Measurements from ENCODE around the gene MAST4.

The MAST4 gene

DNA sequence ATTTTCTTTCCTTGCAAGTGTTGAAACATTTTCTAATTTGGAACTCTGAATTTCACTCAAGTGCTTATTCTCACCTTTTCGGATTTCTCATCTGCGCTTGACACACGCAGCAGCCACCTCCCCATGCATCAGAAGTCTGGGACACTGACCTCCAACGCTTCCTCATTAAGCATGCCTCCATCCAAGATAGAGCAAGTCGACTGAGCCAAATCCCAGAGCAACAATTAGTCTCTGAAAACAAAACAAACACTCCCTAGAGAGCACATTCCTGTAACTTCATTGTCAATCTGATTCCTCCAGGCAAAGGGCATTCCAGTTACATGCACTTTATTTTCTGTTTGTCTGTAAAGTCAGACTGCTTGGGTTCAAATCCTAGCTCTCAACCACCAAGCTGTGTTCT lies 594.7 kb downstream of the MAST4 start:
- no peak for DNase-seq (ENCODE audit: low spot score)

DNA sequence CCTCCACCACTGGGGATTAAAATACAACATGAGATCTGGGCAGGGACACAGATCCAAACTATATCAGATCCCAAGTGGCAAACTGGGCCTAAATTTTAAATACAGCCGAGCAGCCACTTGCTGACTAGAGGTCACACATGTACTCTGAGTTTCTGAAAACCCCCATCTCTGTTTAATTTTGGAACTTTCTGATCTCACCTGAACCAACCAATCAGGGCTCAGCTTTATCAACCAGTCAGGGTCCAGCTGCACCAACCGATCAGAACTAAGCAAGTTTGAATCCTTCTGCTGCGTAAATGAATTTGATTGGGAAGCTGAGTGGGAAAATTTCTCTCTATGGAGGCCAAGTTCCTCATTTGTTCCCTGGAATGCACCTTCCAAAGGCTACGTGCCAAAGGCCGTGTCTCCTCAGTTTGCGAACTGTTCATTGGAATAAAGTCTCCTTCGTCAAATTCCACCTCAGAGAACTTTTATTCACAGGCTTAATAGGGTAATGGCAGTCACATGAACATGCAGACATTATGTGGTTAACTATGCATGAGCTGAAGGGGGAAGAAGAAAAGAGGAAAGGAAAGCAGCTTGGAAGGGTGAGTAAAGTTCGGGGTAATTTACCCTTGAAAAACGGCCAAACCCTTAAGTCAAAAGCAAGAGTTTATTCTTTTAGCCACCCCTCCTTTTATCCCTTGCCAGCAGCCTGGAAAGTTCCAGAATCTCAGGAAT lies 596.7 kb downstream of the MAST4 start:
- DNase-seq (ENCODE audit: low spot score) = no peak

DNA sequence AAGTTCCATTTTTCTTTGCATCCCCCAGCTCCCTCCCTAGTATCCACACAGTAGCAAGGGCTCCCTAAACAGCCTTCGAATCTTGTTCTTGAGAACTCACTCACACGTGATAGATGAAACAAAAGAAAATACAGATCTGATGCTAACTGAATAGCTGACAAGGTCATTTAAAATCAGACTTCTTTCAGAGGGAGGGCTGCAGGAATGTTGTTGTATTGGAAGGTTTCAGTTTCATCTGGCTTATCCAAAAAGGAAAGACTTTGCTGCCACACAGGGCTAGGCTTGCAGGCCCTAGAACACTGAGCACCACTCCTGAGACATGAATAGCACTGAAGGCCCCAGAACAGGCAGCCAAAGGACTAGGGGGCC lies 597.2 kb downstream of the MAST4 start:
- DNase-seq (ENCODE audit: low spot score) = no peak

DNA sequence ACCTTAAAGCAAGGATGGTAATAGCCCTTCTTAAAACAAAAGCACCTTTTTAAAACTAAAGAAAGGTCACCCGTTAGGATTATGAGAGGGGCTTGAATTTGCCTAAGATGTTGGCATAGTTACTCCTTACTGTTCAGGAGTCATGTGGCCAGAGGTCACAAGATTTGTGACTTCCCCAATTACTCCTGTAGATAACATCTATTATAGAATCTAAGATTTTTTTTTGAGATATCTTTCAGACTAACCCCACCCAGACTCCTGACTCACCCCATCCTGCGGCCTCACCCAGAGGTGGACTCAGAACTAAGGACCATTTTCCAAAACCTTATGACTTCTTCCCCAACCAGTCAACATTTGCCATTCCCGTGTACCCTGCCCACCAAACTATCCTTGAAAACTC lies 598.0 kb downstream of the MAST4 start:
- DNase-seq (ENCODE audit: low spot score) = no peak

DNA sequence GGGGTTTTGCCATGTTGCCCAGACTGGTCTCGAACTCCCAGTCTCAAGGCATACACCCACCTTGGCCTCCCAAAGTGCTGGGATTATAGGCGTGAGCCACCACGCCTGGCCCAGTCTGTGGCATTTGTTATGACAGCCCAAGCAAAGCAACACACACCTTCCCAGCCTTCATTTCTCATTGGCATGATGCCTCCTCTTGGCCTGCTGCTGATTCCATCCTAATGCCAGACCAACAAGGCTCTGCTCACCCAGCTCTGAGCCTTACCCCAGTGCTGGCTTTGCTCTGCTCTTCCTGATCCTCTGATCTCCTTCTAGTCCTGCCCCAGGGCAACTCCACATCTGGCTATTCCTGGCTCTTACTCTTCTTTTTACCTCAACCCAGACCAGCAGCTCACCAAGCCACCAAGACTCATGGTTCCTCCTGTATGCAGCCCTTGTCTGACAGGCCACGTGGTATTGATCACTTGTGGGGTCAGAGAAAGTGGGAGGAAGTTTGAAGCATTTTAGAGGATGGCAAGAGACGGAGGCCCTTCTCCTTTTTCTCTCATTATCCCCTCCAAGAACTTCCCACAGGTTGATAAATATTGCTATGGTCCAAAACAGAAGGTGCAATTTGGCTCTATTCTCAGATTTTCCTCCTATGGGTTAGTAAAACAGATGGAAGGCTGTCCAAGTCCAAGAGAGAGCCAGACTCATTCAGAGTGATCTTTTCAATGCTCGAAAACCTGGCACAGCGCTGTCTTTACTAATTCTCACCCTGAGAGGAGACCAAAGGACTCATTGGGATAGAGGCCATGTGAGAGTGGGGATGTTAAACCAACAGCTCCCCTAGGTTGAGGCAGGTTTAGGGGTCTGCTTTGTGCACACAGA lies 599.4 kb downstream of the MAST4 start:
- no peak for DNase-seq (ENCODE audit: low spot score)

DNA sequence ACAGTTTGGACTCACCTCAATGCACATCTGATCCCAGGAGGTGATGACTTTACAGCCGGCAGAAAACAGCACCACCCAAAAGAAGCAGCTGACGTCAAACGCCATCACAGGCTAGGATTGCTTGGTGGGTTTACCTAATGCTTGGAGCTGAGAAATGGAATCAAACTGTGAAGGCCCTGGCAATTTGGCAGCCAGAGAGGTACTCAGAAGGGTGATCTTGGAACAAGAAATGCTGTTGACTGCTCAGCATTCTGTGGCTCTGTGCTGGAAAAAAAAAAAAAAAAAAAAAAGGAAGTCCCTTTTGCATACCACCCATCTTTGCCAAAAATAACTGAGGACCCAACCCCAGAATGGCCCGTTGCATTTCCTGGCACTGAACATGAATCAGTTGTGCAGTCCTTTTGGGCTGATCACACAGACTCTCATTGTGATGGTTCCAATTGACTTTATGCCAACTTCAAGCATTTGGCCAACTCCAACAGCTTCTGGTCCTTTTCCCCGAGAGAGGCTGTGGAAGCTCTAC lies 600.4 kb downstream of the MAST4 start, which contains the start of gene CD180:
Gene CD180, minus strand, starts transcription at position 263 of the 523 bp plus-strand sequence. Its CDS starts 158 bp downstream, at position 105.
- no peak for DNase-seq (ENCODE audit: low spot score)

DNA sequence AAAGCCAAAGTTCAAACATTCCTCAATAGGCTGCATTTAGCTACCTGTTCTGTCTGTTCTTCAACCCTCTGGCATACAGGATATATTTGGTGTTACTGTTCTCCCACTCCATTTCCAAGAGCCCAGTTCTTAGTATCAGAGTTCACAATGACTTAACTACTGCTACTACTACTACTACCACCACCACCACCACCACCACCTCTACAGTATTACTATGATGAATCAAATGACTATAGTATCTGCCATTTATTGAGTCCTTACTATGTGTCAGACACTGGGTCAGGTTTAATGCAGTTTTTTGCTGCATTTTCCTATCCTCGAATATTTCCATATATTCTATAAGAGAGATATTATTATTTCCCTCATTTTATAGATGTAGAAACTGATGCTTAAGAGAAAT lies 601.3 kb downstream of the MAST4 start:
- no peak for DNase-seq (ENCODE audit: low spot score)

DNA sequence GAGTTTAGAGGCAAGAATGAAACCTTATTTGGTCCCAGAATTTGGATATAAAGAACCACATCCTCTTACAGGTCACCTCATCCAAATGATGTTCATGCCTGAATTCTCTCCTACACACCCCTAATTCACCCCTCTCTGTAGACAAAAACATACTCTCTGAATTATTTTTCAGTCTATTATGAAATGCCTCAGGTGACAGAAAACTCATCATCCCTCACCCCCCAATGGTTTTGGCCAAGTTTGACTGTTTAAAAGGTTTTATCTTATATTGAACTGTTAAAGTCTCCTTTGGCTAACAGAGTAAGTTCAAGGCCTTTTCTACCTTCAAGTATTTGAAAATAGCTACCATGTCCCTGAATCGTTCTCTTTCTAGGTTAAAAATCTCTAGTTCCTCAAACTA lies 602.7 kb downstream of the MAST4 start:
- no peak for DNase-seq (ENCODE audit: low spot score)

DNA sequence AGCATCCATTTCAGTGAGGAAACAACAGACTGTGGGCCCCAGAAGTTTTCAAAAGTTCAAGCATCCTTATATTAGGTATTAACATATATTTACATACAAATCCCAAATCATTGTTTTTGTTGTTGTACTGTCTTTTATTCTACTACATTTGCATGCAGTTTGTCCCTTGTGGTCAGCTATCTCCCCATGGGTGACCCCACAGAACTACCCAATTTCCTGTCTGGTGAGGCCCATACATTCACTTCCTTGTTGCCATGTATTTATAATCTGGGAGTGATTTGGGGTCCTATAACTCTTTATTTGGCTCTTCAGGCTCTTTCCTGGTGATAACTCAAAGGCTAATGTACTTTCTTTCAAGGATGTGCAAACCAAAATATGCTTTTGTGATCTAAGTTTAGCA lies 603.7 kb downstream of the MAST4 start:
- DNase-seq (ENCODE audit: low spot score) = no peak

DNA sequence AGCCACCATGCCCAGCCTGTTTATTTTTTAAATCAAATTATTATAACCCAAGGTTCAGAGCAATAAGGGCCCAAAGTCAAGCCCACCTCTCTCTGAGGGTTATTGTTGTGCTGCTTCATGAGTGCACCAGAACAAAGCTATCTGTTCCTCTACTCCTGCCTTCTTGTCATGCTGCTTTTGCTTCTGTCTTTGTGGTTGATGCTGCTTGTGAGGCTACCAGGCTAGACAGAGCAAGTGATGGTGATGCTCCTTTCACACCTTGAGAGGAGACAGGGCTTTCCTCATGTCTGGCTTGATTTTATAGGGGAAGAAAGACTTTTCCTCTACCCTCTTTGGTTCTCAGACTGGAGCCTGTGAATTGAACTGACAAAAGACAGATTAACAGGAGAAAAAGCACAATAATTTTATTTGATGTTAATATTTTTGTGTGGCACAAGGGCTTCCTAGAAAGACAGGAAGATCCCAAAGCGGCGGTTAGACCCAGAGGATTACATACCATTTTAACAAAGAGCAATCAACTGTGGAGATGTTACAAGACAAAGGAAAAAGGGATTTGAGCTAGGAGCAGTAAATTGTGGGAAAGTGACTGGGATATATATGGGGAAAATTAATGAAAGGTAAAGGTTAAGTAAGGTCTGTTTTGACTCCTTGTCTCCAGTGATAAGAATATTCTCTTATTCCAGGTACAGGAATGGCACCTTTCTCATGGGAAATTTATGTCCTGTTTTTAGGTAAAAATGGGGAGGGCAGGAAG lies 604.8 kb downstream of the MAST4 start:
- no peak for DNase-seq (ENCODE audit: low spot score)

DNA sequence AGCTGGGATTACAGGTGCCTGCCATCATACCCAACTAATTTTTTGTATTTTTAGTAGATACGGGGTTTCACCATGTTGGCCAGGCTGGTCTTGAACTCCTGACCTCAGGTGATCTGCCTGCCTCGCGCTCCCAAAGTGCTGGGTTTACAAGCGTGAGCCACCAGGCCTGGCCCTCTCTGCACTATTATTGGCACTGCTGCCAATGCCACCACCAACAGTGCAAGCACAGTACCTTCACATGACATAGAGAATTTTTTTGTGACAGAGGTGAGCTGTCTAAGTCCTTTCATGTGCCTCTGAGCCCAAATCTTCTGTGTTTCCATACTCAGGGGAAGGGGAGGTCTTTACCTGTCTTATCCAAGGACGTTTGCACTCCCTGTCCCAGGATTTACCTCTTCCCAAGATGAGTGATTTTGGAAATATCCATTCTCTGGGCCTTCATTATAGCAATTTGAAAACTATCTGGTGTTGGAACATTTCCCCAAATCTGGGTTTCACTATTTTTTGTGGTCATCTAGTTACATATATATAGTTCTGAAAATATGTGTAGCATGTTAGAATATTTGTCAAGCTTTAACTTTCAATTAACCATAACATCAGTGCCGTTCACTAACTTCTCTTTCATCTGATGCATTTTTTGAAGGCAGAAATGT lies 605.8 kb downstream of the MAST4 start:
- no peak for DNase-seq (ENCODE audit: low spot score)

DNA sequence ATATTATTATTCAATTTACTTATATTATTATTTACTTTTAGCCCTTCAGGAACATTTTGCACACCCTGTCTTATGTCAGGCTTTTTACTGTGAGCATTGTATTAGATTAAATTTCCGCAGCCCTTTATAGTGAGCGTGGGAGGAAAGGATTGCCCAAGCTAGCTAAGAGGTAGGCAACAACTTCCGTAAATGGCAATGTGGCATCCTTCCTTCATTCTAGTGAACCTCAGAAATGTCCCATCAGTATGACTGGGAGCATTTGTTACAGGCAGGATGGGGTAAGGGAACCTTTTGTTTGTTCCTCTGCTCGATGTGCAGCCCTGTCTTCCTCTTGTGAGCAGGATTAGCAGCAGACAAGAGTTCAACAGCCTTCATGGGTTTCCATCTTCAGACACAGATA lies 606.6 kb downstream of the MAST4 start:
- no peak for DNase-seq (ENCODE audit: low spot score)

DNA sequence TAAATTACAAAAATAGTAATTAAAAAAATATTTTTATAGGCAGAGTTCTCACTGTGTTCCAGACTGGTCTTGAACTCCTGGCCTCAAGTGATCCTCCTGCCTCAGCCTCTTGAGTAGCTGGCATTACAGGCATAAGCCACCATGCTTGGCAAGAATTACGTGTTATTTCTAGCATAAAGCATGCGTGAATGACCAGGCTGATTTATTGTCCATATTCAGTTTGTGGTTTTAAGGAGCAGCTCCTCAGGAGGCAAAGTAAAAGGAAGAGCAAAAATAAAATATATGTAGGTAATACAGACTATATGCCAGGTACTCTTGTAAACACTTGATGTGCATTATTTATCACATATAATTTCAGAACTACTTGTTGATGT lies 607.5 kb downstream of the MAST4 start:
- DNase-seq (ENCODE audit: low spot score) = no peak

DNA sequence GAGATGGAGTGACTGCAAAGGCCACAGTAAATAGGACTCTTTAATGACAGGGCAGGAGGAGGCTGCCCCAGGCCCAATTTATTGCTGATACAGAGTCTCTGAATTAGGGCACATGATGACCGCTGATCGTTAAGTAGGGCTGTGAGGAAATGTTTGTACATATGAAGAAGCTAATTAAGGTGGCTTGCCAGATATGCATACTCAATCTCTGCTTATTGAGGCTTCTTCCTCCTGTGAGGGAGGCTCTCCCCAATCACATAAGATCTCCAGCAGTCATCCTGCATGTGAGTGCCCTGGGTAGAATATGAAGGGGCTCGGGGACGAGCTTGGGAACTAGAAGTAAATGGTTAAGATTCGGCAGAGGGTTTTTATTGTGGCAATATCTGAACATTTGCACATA lies 608.6 kb downstream of the MAST4 start:
- DNase-seq (ENCODE audit: low spot score) = no peak

DNA sequence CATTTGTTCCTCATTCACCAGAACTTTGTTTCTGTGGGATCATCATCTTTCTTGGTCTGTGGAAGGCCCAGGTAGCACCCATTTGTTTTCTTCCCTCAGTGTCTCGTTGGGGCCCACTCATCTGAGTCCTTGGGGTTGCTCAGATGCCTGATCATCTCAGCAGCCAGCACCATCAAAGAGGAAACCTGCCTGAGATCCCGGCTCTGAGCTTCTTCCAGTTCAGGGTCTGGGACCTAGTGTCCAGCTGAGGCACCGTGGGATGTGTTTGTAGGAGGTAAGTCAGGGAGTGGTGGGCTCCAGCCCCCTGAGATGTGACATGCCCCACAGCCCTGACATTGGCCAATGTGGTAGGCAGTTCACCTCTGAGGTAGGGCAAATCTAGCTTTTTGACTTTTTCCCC lies 609.8 kb downstream of the MAST4 start:
- DNase-seq (ENCODE audit: low spot score) = no peak

DNA sequence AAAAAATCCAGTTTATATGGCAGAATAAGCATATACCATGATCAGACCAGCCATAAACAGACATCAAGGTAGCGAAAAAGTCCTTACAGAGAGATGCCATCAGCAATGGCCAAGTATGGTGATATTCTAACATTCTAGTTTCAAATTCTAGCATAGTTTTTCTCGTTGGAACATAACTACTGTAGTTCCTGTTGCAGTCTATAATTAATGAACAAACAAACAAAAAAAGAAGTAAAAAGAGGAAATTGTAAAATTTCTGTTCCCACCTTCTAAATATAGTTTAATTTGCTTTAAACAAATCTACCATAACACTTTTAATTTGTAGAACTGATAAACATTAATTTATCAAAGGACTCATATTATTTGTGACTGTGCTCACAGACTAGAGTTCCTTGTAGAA lies 610.3 kb downstream of the MAST4 start:
- no peak for DNase-seq (ENCODE audit: low spot score)

DNA sequence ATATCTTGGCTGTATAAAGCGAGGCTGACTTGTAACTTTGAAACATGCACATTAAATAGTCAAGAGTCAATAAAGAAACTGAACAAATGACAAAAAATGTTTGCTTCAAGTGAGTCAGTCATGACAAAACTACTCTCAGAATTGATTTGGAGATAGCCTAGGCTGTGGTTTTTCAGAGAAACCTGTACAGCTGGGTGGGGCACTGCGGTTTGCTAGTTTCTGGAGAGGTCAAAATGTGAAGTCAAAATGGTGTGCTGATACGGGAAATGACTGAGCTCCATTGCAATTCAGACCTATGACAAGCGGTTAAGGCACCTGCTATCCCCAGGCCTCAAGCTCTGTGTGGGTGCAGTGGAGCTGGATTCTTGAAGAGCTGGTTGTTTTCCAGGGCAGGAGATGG lies 610.7 kb downstream of the MAST4 start:
- DNase-seq (ENCODE audit: low spot score) = no peak

DNA sequence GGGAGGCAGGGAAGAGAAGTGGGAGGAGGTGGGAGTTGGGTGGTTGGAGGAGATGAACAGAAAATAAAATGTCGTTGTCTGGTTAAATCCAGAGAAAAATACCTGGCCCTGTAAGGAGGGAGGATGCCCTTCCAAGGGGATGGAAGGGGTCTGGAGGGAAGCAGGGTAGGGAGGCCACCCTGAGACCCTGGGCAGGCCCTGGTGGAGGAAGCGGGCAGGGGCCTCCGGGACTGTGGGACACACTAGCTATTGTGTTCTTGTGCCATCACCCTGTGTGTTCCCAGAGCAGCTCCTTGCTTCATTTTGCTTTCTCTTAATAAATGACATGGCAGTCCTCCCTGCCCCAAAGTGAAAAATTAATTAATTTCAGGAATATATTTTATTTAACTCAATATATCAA lies 612.2 kb downstream of the MAST4 start:
- DNase-seq (ENCODE audit: low spot score) = no peak

DNA sequence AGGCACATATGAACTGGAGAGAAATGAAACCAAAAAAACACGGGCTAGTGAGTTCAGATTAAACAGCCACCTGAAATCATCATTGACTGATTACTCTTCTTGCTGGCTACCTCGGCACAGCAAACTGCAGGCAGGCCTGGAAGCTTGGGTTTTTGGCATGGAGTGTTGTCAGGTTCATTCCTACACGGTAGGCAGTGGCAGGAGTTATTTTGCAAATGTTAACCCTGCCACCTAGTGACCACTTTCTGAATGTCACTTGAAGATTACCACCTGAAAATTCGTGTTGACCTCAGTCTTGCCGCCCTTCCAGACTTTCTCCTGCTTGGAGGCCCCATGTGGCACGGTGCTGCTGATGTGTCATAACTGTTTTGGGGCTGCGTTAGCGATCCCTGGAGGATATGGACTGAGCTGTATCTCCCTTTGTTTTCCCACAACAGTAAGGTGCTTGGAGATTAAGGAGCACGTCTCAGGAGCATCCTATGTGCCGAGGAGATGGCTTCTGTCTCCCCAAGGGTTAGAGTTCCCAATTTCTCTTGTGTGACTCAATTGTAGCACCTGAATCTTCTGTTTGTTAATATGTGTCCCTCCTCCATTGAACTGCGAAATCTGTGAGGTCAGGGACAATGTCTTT lies 613.1 kb downstream of the MAST4 start:
- DNase-seq (ENCODE audit: low spot score) = peak; percentile 55

DNA sequence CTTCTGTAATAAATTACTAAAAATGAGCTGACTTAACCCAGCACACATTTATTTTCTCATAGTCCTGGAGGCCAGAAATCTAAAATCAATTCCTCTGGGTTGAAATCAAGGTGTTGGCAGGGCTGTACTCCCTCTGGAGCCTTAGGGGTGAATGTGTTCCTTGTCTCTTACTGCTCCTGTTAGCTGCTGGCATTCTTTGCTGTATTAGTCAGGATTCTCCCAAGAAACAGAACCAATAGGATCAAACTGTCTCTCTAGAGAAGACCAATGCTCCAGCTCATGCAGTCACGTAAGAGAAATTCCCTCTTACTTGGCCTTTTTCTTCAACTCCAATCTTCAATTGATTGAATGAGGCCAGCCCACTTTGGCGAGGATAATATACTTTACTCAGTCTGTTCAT lies 615.7 kb downstream of the MAST4 start:
- DNase-seq (ENCODE audit: low spot score) = no peak

DNA sequence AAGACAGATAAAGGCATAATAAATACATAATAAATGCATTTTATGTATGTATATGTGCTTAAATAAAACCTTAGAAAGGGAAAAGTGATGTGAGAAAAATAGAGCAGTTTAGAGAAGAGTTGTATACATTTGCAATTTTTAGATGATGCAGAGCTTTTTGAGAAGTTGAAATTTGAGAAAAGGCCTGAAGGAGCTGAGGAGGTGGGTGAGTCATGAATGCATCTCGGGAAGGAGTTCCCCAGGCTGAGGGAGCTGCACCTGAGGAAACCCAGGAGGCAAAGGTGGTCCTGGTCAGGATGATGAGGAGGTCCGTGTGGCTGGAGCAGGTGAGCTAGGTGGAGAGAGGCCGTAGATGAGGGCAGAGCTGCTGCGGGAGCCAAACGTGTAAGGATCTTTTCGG lies 617.8 kb downstream of the MAST4 start:
- DNase-seq (ENCODE audit: low spot score) = no peak

Measured in hematopoietic multipotent progenitor cell treated with erythropoietin and hydrocortisone succinate and interleukin-3 and kit ligand, for 15 days (in vitro differentiated cells).